HG02763 (cell line): ENCODE measurements around the gene MRPL28.
"Not testable (repeated sequence)": the region's sequence is repeated elsewhere in the genome, so short reads cannot be mapped to it uniquely, and the experiment has no call there.

Experiments used
- ATAC-seq: cut with Tn5 transposase; IDR thresholded peaks from one replicate; pipeline ENCODE4 v1.9.1; 2021; ENCODE audit warnings: mild to moderate bottlenecking, moderate library complexity; ENCODE audit not compliant: unreplicated experiment

Gene MRPL28

GRCh38 chr16:360698-361336, 9.5 kb downstream of the MRPL28 start:
- ATAC-seq, result no peak

DNA sequence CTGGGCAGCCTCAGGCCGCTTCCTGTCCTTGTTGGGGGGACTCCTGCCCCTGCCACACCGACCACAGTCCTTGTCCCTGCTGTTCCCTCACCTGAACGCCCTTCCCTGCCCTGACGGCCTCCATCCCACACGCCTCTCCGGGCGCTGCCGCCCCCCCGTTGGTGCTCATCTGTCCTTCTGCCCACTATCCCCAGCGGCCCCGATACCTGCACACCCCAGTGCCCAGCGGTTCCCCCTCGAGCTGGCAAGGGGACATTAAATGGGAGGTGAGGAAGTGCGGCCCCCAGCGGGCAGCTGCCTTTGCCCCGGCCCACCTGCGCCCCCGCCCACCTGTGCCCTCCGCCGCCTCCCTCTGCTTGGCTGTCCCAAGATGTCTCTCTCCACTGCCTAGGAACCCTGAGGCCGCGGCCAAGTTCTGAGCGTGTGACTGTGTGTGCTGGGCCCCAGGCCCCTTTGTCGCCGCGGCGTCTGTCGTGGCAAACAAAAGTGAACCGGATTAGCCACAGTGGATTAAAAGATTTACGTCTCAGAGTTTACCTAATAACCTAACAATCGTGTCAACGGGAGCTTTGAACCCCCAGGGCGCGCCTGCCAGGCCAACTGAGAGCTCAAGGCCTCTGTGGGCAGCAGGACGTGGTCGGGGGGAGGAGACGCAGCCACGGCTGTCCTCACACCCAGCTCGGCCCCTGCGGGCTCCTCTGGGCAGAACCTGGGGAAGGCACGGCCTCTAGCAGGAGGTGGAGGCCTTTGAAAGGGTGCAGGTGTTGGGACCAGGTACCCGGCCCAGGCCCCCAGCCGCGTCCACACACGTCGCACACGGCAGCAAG, 10.3 kb downstream of the MRPL28 start:
- ATAC-seq, result no peak

GRCh38 chr16:359067-359763, 11.1 kb downstream of the MRPL28 start:
- ATAC-seq, result no peak

- no peak for ATAC-seq
Observed at GRCh38 chr16:356741-357140, 13.6 kb downstream of the MRPL28 start.

DNA sequence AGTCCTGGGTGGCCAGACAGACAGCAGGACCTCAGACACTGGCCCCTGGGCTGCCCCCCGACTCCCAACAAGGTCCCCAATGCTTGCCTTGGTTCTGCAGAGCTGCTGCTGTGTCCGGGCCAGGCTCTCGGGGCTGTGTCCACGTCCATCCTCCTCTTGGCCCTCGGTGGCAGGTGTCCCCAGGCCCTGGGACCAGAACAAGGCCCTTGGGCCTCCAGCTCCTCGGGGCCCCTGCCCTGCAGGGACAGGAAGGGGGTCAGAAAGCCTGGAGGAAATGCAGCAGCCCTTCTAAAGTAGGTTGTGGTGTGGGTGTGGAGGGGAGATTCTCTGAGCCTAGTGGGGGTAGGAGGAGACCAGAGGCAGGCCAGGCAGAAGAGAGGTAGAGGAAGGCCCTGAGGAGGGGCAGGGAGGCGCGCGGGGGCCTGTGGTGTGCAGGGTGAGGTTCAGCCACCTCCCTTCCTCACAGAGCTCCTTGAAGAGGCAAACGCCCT, 15.3 kb downstream of the MRPL28 start:
- ATAC-seq, result no peak

GRCh38 chr16:354291-354881, 16.0 kb downstream of the MRPL28 start:
- no peak for ATAC-seq

- no peak for ATAC-seq
Observed at GRCh38 chr16:353404-354290, 16.7 kb downstream of the MRPL28 start.

GRCh38 chr16:352547-353403, 17.6 kb downstream of the MRPL28 start, which contains the start of gene AXIN1:
Gene AXIN1, minus strand, starts transcription at chr16:352723. Its CDS starts 5,698 bp downstream, at chr16:347025.
- ATAC-seq, result peak; percentile 61

DNA sequence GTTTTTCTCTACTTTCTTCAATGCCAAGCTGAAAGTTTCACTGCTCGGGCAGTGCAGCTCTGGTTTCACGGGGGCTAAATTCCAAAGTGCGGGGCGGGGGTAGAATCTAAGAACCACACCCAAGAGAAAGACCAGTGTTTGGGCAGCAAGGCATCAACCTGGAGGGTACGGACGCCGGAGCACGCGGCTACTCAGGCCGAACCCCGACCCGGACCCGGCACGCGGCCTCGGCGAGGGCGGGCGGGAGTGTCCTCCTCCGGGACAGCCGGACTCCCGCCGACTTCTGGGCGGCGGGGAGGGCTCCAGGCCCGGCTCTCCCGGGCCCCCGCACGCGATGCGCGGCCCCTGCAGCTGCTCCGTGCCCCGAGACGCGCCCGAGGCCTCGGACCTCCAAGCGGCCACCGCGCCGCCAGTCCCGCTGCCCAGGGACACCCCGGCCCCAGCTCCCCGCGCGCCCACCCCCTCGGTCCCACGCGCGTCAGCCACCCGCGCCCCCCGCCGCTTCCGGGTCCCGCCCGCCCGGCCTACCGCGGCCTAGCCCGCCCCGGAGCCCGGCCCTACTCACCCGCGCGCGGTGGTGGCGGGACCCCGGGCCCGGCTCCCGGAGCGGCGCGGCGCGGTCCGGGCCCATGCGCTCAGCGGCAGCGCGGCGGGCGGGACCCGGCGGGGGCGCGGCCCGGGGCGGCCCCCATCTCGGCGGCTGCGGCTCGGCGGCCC, 18.4 kb downstream of the MRPL28 start:
- ATAC-seq, result peak; percentile 28

- no peak for ATAC-seq
Observed at GRCh38 chr16:350203-350602, 20.1 kb downstream of the MRPL28 start.

DNA sequence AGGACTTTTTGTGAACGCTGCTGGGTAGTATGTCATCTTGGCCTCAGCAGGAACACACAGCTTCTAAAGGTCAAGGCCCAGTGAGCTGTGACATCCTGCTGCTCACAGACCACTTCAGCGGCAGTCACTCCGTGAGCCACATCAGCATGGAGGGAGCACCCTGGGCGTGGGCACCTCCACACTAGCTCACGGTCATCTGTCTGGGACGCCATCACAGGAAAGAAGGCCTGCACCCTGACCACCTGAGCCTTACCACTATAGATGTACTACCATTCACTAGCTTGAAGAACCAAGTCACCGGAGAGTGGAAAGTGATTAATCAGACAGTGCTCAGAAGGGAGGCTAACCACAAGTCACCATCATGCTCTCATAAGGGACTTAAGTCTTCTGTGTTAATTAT, 21.1 kb downstream of the MRPL28 start:
- ATAC-seq, result no peak

DNA sequence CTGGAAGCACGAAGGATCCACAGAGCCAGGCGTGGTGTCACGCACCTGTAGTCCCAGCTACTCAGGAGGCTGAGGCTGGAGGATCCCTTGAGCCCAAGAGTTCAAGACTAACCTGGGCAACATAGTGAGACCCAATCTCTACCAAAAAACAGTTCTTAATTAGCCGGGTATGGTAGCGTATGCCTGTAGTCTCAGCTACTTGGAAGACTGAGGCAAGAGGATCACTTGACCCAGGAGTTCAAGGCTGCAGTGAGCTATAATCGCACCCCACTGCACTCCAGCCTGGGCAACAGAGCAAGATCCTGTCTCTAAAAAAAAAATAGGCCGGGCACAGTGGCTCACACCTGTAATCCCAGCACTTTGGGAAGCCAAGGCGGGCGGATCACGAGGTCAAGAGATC, 21.8 kb downstream of the MRPL28 start:
- not testable (repeated sequence) for ATAC-seq

DNA sequence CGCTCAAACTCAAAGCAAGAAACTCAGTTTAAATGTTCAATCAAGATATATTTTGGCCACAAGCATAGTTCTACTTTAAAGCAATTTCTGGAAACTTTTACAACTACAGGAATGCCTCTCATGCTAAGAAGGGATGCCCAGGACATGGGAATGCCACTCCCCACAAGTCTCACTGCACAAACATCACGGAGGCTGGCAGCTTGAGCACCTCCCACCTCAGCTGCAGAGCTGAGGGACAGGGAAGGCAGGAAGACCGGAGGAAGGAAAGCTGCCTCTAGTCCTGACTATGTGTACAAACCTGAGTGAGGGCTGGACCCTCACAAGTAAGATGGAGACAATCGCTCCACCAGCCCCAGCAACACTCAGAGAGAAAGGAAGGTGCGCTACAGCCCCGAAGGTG, 23.1 kb downstream of the MRPL28 start:
- ATAC-seq, result no peak

GRCh38 chr16:346587-346986, 23.8 kb downstream of the MRPL28 start:
- no peak for ATAC-seq

DNA sequence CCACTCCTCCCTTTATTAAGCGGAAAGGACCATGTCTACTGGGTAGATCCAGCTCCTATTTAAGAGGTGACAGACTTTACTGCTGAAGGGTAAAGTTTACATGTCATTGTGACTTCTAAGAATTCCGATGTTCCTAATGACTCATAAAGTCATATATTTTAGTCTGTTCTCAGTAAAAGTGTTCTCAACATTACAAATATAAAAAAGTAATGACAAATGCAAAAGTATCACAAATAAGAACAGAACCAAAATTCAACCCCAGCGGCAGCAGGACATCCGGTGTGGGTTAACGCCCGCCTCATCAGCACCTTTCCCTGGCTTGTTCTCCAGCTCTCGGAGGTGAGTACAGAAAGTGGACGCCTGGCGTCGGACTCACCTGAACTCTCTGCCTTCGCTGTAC, 24.6 kb downstream of the MRPL28 start:
- no peak for ATAC-seq

DNA sequence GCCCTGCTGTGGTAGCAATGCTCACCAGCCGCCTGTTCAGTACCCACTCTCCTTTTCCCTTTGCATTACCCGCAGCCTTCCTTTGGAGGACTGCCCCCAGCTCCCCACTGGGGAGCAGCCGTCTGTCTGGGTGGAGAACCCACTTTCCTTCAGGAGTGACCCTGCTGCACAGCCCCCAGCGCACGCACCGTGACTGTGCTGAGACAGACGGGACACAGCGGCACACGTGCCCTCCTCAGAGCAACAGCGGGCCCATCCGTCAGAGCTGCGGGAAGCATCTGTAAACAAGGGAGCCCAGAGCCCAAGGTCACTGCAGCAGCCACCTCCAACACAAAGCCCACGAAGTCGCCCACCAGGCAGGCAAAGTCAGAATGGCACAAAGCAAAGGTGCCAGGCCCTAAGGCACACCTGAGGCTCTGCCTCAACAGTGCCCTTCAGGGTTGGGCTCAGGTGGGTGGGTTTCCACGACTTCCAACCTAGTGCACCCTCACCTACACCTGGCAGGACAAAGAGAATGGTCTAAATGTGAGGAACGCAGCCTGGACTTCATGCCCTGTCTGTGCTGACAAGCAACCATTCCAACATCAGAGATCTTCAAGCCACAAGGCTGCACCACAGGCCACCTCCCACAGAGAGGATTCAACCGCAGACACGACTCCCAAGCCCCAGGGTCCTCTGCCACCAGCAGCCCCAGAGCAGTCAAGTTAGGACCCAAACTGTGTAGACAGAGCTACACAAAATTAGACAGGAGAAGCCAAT, 27.7 kb downstream of the MRPL28 start:
- no peak for ATAC-seq

- not testable (repeated sequence) for ATAC-seq
Observed at GRCh38 chr16:341974-342336, 28.4 kb downstream of the MRPL28 start.
